ES-I3 (cell line): ENCODE data around the gene DPM1.

Experiments used
- H3K36me3 ChIP-seq: 2 replicates; pipeline ENCODE4 v1.6.1; 2013; ENCODE audit warnings: mild to moderate bottlenecking, low read length, control low read depth, moderate library complexity; ENCODE audit not compliant: insufficient read depth
- H3K4me1 ChIP-seq: 2 replicates; pipeline ENCODE4 v1.6.1; 2013; ENCODE audit warnings: mild to moderate bottlenecking, control low read depth, low read length; ENCODE audit not compliant: insufficient read depth
- H3K9ac ChIP-seq: 2 replicates; pipeline ENCODE4 v1.6.1; 2013; ENCODE audit warnings: low read depth, mild to moderate bottlenecking, low read length, moderate library complexity
- H3K9me3 ChIP-seq: 2 replicates; pipeline ENCODE4 v1.6.1; 2013; ENCODE audit warnings: mild to moderate bottlenecking, low read length, moderate library complexity; ENCODE audit not compliant: control insufficient read depth, insufficient read depth

The DPM1 gene

DNA sequence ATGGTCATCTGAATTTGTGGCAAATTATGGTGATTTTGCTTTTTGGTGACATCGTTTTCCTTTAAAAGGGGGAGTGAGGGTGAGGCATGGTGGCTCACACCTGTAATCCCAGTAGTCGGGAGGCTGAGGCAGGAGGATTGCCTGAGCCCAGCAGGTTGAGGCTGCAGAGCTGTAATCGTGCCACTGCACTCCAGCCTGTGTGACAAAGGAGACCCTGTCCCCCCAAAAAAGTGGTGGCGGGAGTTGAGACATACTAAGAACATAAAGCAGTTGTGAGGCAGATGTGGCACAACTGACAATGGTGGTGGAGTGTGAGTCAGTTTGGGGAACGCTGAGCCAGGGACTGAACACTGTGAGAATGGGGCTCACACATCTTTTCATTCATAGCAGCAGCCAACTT is 72.6 kb downstream of the DPM1 start:
- Histone ChIP-seq H3K4me1 (no peaks in the 10 kb centered on the region), H3K9me3 (no peaks in the 10 kb centered on the region), H3K9ac (no peak overlapping the region), H3K36me3 (peaks cover 9% of the 10 kb centered on the region)

DNA sequence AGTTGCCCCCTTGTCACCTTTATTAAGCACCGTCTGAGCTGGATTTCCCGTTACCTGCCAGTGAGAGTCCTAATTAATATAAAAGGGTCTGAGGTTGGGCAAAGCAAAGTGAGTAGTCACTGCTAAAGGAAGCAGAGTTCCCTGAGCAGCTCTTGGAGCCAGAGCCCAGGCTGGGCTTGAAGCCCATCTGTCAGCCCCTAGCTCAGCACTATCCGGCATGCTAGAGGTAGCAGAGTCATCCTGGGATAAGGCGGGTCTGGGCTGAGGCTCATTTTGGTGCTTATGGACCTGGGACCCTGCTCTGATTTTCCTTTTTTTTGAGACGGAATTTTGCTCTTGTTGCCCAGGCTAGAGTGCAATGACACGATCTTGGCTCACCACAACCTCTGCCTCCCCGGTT is 73.3 kb downstream of the DPM1 start:
- Histone ChIP-seq H3K36me3 (peaks cover 6% of the 10 kb centered on the region), H3K4me1 (no peaks in the 10 kb centered on the region), H3K9ac (no peak overlapping the region), H3K9me3 (no peaks in the 10 kb centered on the region)
